GM19238 (cell line): Measurements from ENCODE around the gene LGALS7.

Source experiments
- DNase-seq: peaks from one replicate; pipeline ENCODE4 v3.0.0; 2011; ENCODE audit warnings: low spot score; ENCODE audit not compliant: insufficient read length

LGALS7 gene

GRCh38 chr19:38727868-38728660 lies 45.3 kb downstream of the LGALS7 start:
- no peak for DNase-seq

GRCh38 chr19:38727306-38727867 lies 45.9 kb downstream of the LGALS7 start:
- DNase-seq = no peak

- DNase-seq = no peak
These were observed 46.5 kb downstream of the LGALS7 start for GRCh38 chr19:38726761-38727301.

GRCh38 chr19:38726284-38726673 lies 47.0 kb downstream of the LGALS7 start:
- DNase-seq = no peak

- no peak for DNase-seq
These were observed 47.6 kb downstream of the LGALS7 start for GRCh38 chr19:38725469-38726283.

GRCh38 chr19:38723990-38724854 lies 49.1 kb downstream of the LGALS7 start:
- no peak for DNase-seq

GRCh38 chr19:38723606-38723965 lies 49.7 kb downstream of the LGALS7 start:
- no peak for DNase-seq

GRCh38 chr19:38722947-38723605 lies 50.2 kb downstream of the LGALS7 start:
- DNase-seq = no peak

- DNase-seq = no peak
These were observed 51.1 kb downstream of the LGALS7 start for GRCh38 chr19:38721979-38722773.

GRCh38 chr19:38721496-38721895 lies 51.8 kb downstream of the LGALS7 start:
- DNase-seq = no peak
